KBM-7 (cell line): ENCODE measurements around the gene SIM2.

Experiments
- DNase-seq: peaks from one replicate; pipeline ENCODE4 v3.0.0-alpha.2; 2015
- in situ Hi-C: fragments of 300-500 bp; cut with MboI; formaldehyde crosslinking; loops from 2 replicates; pipeline ENCODE4 v1.14.3; 2020; ENCODE audit warnings: low sequenced_read_pairs, low pct_unique_long_range_greater_than_20kb, mixed read lengths

The SIM2 gene

DNA sequence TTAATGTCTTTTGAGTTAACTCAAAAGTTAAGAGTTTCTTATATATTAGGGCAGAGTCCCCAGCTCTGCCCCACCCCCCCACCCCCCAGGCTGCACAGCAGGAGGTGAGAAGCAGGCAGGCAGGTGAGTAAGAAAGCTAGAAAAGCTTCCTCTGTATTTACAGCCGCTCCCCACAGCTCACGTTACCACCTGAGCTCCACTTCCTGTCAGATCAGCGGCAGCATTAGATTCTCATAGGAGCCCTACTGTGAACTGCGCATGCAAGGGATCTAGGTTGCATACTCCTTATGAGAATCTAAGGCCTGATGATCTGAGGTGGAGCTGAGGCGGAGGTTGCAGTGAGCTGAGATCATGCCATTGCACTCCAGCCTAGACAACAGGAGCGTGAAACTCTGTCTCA, 81.9 kb downstream of the SIM2 start:
- in situ Hi-C loops: loop anchor here (25.0 kb wide), 1 partner anchor 106 kb away; no protein-coding TSS in a partner anchor

DNA sequence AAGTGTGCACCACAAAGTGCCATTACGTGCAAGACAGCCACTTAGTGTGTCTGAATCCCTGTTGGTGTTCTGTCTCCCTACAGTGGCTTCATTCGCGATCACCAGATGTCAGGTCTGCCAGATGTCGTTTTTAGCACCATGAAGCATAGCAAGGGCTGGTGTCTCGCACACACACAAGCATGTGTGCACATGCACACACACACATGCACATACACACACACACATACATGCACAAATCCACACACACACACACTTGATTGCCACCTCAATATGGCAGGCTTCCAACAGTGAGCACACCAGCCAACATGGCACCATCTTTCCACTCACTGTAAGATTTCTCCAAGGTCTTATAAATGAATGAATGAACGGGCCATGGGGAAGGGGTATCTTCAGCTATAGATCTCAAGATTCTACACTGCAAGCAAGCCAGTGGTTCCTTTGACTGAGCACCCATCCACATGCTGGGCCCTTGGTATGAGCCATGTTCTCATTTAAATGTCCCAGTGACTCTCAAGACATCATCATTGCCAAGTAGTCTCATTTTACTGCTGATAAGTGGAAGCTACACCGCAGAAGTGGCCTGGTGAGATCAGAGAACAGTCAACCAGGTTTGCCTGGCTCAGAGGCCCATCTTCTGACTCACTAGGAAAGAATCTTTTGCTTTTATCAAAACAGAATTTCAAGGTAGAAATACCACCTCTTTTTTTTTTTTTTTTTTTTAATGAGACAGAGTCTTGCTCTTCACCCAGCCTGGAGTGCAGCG, 84.9 kb downstream of the SIM2 start:
- no peak for DNase-seq
- in situ Hi-C loops: loop anchor here (25.0 kb wide), 1 partner anchor 104 kb away; no protein-coding TSS in a partner anchor

More for the DNA sequence above, 81.9 kb downstream of the SIM2 start:
- no peak for DNase-seq

DNA sequence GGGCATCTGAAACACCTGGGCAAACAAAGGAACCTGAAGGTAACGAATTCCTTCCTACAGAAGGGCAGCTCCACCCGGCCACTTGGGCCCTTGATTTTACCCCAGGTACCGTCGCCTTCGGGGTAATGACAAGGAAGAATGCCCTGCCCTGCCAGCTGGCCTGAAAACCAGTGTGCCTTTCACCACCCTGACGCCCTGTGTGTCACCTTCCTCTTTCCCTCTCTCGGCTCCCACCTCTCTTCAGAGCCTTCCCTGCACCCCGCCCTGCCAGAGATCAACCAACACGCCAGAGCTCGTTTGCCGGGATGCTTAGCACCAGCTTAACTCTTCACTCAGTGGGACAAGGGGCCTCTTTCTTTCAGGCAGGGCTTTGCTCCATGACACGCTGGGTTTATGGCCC, 86.0 kb downstream of the SIM2 start:
- in situ Hi-C loops: loop anchor here (25.0 kb wide), 1 partner anchor 102 kb away; no protein-coding TSS in a partner anchor
- DNase-seq: no peak

DNA sequence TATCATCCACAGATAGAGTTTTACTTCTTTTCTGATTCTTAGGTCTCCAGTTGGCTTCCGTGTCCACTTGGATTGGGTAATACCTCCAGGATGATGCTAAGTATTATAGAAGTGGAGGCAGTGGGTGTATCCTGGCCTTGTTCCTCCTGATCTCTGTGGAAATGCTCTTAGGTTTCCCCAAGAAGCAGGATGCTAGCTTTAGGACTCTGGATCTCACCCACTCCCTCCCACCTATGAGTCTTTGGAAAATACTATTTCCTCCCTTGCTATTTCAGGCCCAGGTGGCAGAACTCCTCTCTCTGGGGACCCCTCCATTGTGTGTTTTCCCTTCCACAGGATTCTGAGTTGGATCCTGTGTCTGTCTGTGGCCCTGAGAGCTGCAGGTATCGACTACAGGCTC, 86.7 kb downstream of the SIM2 start:
- in situ Hi-C loops: loop anchor here (25.0 kb wide), 1 partner anchor 102 kb away; no protein-coding TSS in a partner anchor
- no peak for DNase-seq

DNA sequence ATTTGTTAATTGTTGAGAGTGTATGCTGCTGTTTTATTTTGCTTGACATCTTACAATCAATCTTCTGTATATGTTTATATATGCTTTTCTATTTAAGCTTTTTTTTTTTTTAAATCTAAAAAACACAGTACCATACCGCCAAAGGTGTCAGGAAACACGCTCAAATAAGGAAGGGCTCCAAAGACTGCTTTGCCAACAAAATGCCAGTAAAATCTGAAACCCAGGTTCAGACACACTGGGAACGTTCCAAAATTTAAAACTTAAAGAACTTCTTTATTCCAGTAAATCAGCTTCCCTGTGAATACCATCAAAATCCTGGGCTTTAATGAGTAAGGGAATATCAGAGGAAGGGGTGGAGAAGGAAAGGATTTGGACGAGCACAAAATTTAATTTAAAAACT, 87.3 kb downstream of the SIM2 start:
- DNase-seq: no peak
- in situ Hi-C loops: loop anchor here (25.0 kb wide), 1 partner anchor 101 kb away; no protein-coding TSS in a partner anchor

DNA sequence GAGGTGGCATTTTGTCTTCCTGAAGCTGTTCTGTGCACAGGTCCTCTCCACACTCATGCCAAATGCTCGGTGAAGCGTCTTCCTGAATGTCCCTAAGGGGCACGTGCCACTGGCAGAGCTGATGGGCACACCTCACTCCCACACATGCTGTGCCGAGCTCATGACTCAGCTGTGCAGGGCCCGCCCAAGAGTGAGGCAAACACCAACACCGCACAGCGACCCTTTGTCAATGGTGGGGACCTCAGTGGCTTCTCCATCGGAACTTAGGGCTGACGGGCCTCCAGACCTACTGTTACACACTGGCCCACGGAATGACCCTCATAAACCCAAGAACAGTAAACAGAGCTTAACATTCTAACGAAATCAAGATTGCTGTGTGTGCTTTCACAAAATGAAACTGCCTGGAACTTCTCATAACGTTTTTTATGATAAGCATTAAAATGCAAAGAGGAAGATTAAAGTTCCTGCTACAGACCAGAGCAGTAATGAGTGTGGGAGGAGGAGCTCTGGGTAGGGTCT, 89.3 kb downstream of the SIM2 start:
- in situ Hi-C loops: loop anchor here (25.0 kb wide), 1 partner anchor 99 kb away; no protein-coding TSS in a partner anchor
- DNase-seq: peak; percentile 36

DNA sequence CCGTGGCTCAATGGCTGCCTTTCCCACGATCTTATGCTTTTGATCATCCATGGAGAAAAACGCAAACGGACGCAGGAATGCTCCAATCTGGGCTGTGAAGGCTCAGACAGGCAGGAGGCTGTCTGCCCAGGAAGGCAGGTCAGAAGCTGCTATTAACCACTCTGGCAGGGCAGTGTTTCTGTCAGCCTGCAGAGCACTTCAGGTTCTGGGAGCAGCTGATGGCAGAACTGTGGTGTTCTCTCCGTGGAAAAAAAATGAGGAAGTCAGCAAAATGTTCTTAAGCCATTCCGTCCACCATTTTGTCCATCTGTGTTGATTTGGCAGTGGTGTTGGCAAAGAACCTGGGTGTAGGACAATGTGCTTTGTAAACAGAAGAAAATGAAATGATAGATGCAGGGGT, 91.7 kb downstream of the SIM2 start:
- DNase-seq: peak; percentile 21
- in situ Hi-C loops: loop anchor here (25.0 kb wide), 1 partner anchor 97 kb away; no protein-coding TSS in a partner anchor

DNA sequence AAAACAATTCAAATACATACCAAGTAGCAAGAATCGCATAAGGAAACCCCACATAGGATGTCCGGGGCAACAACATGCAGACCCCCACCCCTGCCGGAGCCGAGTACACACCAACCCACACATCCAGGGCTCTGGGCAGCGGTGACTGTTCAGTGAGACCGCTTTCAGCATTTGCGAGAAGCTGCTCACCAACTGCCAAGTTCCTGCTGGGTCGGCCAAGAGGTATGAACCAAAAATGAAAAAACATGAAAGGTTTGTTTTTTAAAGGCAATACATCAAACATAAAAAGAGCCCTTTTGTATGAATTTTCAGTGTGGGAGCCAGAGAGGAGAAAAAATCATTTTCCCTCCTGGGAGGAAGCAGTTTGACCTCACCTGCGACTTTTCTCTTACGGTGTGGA, 92.3 kb downstream of the SIM2 start:
- in situ Hi-C loops: loop anchor here (25.0 kb wide), 1 partner anchor 96 kb away; no protein-coding TSS in a partner anchor
- DNase-seq: no peak

DNA sequence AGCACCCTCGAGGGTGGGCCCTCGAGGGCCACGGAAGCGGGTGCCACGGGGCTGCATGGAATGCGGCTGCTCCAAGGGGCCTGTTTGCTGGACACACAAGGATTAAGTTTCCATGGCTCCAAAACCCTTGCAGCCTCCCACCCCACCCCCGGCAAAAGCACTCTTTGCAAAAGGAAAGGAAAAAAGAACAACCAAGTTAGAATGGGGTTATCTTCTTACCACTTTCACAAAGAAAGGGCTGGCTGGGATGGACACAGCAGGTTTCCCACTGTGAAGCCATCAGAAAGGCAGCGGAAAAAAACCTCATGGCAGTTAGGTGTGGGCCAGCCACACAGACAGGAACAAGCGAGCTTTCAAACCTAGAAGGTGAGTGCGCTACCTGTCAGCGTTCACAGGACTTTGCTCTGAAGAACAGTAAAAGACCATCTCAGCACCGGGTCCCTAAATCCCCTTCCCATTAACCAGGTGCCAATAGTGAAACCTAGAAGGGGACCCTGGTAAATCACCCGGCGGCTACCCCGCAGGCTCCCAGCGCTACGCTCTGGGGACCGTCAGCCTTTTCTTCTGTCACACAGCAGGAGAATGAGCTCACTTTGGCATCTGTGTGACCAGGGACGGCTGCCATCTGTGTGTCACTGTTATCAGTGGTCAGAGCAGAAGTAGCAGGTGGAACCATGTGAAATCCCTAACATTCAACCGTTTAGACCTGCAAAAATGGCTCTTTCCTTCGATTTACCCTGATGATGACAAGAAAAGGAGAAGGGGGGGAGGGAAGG, 93.0 kb downstream of the SIM2 start:
- DNase-seq: no peak
- in situ Hi-C loops: loop anchor here (25.0 kb wide), 1 partner anchor 95 kb away; no protein-coding TSS in a partner anchor

DNA sequence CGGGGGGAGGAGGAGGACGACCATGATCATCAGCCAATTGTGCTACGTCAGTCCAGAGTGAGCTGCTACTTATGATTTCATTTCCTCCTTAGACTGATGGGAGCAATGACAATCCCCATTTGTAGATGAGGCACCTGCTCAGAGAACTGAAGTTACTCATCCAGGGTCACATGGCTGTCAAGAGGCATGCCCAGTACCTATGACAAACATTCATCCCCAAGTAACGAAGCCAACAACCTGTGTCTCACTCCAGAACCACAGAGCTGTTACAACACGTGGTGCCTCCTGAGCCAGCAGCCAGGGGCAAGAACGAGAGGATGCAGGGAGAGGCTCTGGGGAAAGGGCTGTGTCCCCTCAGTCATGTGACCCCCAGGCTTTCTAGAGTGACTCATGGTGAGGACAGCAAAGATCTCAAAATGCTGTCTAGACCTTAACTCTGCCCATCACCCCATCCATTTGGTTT, 93.6 kb downstream of the SIM2 start:
- in situ Hi-C loops: loop anchor here (25.0 kb wide), 1 partner anchor 95 kb away; no protein-coding TSS in a partner anchor
- DNase-seq: no peak

DNA sequence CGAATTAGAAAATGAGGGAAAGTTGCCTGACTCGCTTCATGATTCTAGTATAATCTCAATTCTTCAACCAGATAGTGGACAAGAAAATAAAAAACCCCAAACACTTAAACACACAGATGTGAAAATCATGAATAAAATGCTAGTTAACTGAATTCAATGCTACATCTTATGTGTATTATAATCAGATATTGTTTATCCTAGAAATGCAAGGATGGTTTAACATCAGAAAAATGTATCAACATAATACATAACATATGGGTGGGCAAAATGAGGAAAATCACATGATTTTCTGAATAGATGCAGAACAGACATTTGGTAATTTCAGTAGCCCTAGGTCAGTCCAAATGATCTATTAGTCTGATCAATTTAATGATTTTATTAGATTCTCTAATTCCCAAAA, 97.2 kb downstream of the SIM2 start:
- in situ Hi-C loops: loop anchor here (25.0 kb wide), 1 partner anchor 91 kb away; no protein-coding TSS in a partner anchor
- DNase-seq: no peak

DNA sequence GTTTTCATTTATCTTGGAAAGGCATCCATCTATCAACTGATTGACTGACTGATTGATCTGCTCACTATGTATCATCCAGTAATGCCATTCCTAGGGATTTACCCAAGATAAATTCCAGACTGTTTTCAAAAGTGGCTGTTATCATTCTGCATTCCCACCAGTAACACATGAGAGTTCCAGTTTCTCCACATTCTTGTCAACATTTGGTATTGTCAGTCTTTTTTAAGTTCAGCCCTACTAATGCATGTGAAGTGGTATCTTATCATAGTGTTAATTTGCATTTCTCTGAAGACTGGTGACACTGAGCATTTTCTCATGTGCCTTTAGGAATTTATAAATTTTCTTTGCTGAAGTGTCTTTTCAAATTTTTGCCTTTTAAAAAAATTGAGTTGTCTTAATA, 99.6 kb downstream of the SIM2 start:
- in situ Hi-C loops: loop anchor here (25.0 kb wide), 1 partner anchor 89 kb away; no protein-coding TSS in a partner anchor

More for the DNA sequence above, 99.6 kb downstream of the SIM2 start:
- no peak for DNase-seq
